ENCODE results near the gene MAD1L1.

MAD1L1 gene

DNA sequence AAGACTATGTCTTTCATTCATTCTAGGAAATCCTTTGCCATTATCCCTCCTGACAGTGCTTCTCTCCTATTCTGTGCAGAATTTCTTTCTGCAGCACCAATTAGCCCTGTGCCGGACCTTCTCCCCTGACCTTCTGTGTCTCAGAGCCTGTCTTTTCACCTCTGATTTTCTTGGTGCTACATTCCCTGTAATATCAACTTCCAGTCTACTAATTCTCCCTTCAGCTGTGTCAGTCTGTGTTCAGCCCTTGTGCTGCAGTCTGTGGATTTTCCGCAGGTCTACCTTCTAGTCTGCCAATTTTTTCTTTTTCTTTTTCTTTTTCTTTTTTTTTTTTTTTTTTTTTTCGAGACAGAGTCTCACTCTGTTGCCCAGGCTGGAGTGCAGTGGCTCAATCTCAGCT, 446.9 kb downstream of the MAD1L1 start:
- no peak overlapping the region for H3K4me3 ChIP-seq (ENCODE audit: control insufficient read depth, low read depth, low read length)
- no peak for DNase-seq (ENCODE audit: low read depth)
- TF ChIP-seq CTCF (conservative IDR thresholded peaks at IDR 0.05; ENCODE audit: control insufficient read depth, insufficient read depth, low read depth, low read length), result no peak

DNA sequence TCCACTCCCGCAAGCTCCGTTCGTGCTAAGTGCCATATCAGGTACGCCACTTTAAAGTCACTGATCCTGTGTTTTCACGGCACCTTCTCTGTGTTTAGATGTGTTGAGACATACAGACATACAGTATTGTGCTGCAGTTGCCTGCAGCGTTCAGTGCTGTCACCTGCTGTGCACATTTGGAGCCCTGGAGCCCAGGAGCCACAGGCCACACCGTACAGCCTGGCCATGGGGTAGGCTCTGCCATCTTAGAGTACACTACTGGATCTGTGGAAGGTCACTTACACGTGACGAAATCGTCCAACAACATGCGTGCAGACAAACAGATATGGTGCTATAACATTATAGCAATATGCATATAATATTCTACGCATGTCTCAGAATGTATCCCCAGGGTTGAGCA, 451.4 kb downstream of the MAD1L1 start:
- no peak for TF ChIP-seq CTCF (conservative IDR thresholded peaks at IDR 0.05; ENCODE audit: control insufficient read depth, insufficient read depth, low read depth, low read length)
- DNase-seq (ENCODE audit: low read depth), result no peak
- H3K4me3 ChIP-seq (ENCODE audit: control insufficient read depth, low read depth, low read length), result no peak overlapping the region

GRCh38 chr7:1779445-1779844, 453.3 kb downstream of the MAD1L1 start:
- TF ChIP-seq CTCF (conservative IDR thresholded peaks at IDR 0.05; ENCODE audit: control insufficient read depth, insufficient read depth, low read depth, low read length), result no peak
- no peak overlapping the region for H3K4me3 ChIP-seq (ENCODE audit: control insufficient read depth, low read depth, low read length)
- no peak for DNase-seq (ENCODE audit: low read depth)

DNA sequence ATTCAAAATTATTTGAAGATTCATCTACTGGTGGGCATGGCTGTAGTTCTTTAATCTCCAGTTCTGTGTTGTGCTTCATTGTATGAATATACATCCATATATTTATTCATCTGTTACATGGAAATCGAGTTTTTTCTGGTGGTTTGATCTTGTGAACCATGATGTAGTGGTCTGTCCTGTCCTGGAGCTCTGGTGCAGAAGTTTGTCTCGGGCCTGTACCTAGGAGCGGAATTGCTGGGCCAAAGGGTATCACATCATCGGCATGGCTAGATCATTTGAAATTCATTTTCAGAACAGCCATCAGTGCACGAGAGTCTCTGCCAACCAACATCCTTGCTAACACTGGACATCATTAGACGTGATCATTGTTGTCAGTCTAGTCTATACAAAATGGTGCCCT, 455.6 kb downstream of the MAD1L1 start:
- no peak for DNase-seq (ENCODE audit: low read depth)
- TF ChIP-seq CTCF (conservative IDR thresholded peaks at IDR 0.05; ENCODE audit: control insufficient read depth, insufficient read depth, low read depth, low read length), result no peak
- H3K4me3 ChIP-seq (ENCODE audit: control insufficient read depth, low read depth, low read length), result no peak overlapping the region

GRCh38 chr7:1775389-1775788, 457.4 kb downstream of the MAD1L1 start:
- no peak for TF ChIP-seq CTCF (conservative IDR thresholded peaks at IDR 0.05; ENCODE audit: control insufficient read depth, insufficient read depth, low read depth, low read length)
- no peak for DNase-seq (ENCODE audit: low read depth)
- no peak overlapping the region for H3K4me3 ChIP-seq (ENCODE audit: control insufficient read depth, low read depth, low read length)

GRCh38 chr7:1770331-1770730, 462.4 kb downstream of the MAD1L1 start:
- DNase-seq (ENCODE audit: low read depth), result no peak

More at GRCh38 chr7:1770331-1770730, 462.4 kb downstream of the MAD1L1 start:
- H3K4me3 ChIP-seq (ENCODE audit: control insufficient read depth, low read depth, low read length), result no peak overlapping the region
- no peak for TF ChIP-seq CTCF (conservative IDR thresholded peaks at IDR 0.05; ENCODE audit: control insufficient read depth, insufficient read depth, low read depth, low read length)

Data from fibroblast of mammary gland (primary cell).